Measurements from ENCODE around the gene TMEM42. TPM values are rescaled to one million over a fixed set of nuclear protein-coding genes. Genes with fewer than 3 reads are reported as not detected.

TMEM42 gene
- total RNA-seq, 2 donors from 2014 or later = 19.1 to 27.1 TPM

- TF ChIP-seq POLR2A (IDR thresholded peaks at IDR 0.05) (no peak), POLR2AphosphoS5 (IDR thresholded peaks at IDR 0.05) (no peak), CTCF (IDR thresholded peaks at IDR 0.05) (no peak)
- no peaks in the 10 kb centered on the region for H3K4me1 ChIP-seq (replicated peaks)
- DNase-seq (ENCODE audit: low spot score) = no peak
- WGBS = 65% methylated on average over 3 of the region's 3 CpGs
- no peaks in the 10 kb centered on the region for H3K36me3 ChIP-seq
- H3K27me3 ChIP-seq (replicated peaks; ENCODE audit: insufficient read depth) = no peaks in the 10 kb centered on the region
- no peak overlapping the region for H3K4me3 ChIP-seq
- H3K27ac ChIP-seq = no peak overlapping the region
- H3K9me3 ChIP-seq = no peaks in the 10 kb centered on the region
- intact Hi-C loops (cut with DNase I) = no loop called here
Measured at GRCh38 chr3:44905446-44906157, 43.9 kb downstream of the TMEM42 start.

GRCh38 chr3:44906997-44907396, 45.3 kb downstream of the TMEM42 start:
- H3K4me1 ChIP-seq (replicated peaks) = no peaks in the 10 kb centered on the region
- no peaks in the 10 kb centered on the region for H3K9me3 ChIP-seq
- H3K27ac ChIP-seq = no peak overlapping the region
- no peak for DNase-seq (ENCODE audit: low spot score)
- H3K36me3 ChIP-seq = no peaks in the 10 kb centered on the region
- no peak for TF ChIP-seq POLR2AphosphoS5 (IDR thresholded peaks at IDR 0.05)
- TF ChIP-seq POLR2A (IDR thresholded peaks at IDR 0.05) = no peak
- no peak for TF ChIP-seq CTCF (IDR thresholded peaks at IDR 0.05)
- peaks cover 3% of the 10 kb centered on the region for H3K27me3 ChIP-seq (replicated peaks; ENCODE audit: insufficient read depth)
- 82% methylated on average over 4 of the region's 4 CpGs for WGBS
- H3K4me3 ChIP-seq = no peak overlapping the region
- intact Hi-C loops (cut with DNase I) = no loop called here

- no peak overlapping the region for H3K4me3 ChIP-seq
- DNase-seq (ENCODE audit: low spot score) = no peak
- no peak overlapping the region for H3K27ac ChIP-seq
- no peaks in the 10 kb centered on the region for H3K36me3 ChIP-seq
- 58% methylated on average over 4 of the region's 4 CpGs for WGBS
- intact Hi-C loops (cut with DNase I) = no loop called here
- H3K27me3 ChIP-seq (replicated peaks; ENCODE audit: insufficient read depth) = peaks cover 3% of the 10 kb centered on the region
- TF ChIP-seq POLR2A (IDR thresholded peaks at IDR 0.05) (no peak), POLR2AphosphoS5 (IDR thresholded peaks at IDR 0.05) (no peak)
- H3K4me1 ChIP-seq (replicated peaks) = no peaks in the 10 kb centered on the region
- no peaks in the 10 kb centered on the region for H3K9me3 ChIP-seq
Measured at GRCh38 chr3:44907612-44908011, 45.9 kb downstream of the TMEM42 start.

- intact Hi-C loops (cut with DNase I) = no loop called here
- 11% methylated on average over 2 of the region's 2 CpGs for WGBS
- no peak overlapping the region for H3K4me3 ChIP-seq
- H3K27me3 ChIP-seq (replicated peaks; ENCODE audit: insufficient read depth) = peaks cover 3% of the 10 kb centered on the region
- no peak for DNase-seq (ENCODE audit: low spot score)
- no peaks in the 10 kb centered on the region for H3K4me1 ChIP-seq (replicated peaks)
- no peak for TF ChIP-seq POLR2A (IDR thresholded peaks at IDR 0.05)
- TF ChIP-seq POLR2AphosphoS5 (IDR thresholded peaks at IDR 0.05) = no peak
- TF ChIP-seq CTCF (IDR thresholded peaks at IDR 0.05) = no peak
- H3K36me3 ChIP-seq = no peaks in the 10 kb centered on the region
- no peaks in the 10 kb centered on the region for H3K9me3 ChIP-seq
- H3K27ac ChIP-seq = no peak overlapping the region
Measured at GRCh38 chr3:44909063-44909462, 47.4 kb downstream of the TMEM42 start.

GRCh38 chr3:44910693-44911092, 49.0 kb downstream of the TMEM42 start:
- Histone ChIP-seq H3K27me3 (replicated peaks; ENCODE audit: insufficient read depth) (peaks cover 3% of the 10 kb centered on the region), H3K4me1 (replicated peaks) (no peaks in the 10 kb centered on the region), H3K27ac (no peak overlapping the region), H3K36me3 (no peaks in the 10 kb centered on the region), H3K4me3 (no peak overlapping the region), H3K9me3 (no peaks in the 10 kb centered on the region)
- TF ChIP-seq CTCF (IDR thresholded peaks at IDR 0.05) (no peak), POLR2AphosphoS5 (IDR thresholded peaks at IDR 0.05) (no peak), POLR2A (IDR thresholded peaks at IDR 0.05) (no peak)
- intact Hi-C loops (cut with DNase I) = loop anchor here (5.0 to 10.0 kb wide), 2 partner anchors 378 to 586 kb away; no protein-coding TSS in a partner anchor
- 96% methylated on average over 3 of the region's 3 CpGs for WGBS
- no peak for DNase-seq (ENCODE audit: low spot score)
